Right lobe of liver (tissue), 6 donors: ENCODE data around the gene CAPZB. TPM values are rescaled to one million over a fixed set of nuclear protein-coding genes. Genes with fewer than 3 reads are reported as not detected.

ENCODE experiments used
- ATAC-seq, 4 donors: fragments of 200-7000 bp; cut with Tn5 transposase; one replicate each; pipeline ENCODE4 v1.9.1; 2020; ENCODE audit warnings: mild to moderate bottlenecking in 4 of 4, moderate library complexity in 4 of 4
- DNase-seq, 3 donors: peaks; one replicate each; pipeline ENCODE4 v3.0.0-alpha.2; 2020
- H3K27ac ChIP-seq, 3 donors: fragments of 200-600 bp; one replicate each; pipeline ENCODE4 v1.8.0; 2022
- H3K27me3 ChIP-seq, 2 donors: fragments of 200-600 bp; one replicate each; pipeline ENCODE4 v1.8.0; 2022
- H3K36me3 ChIP-seq, 4 donors: fragments of 200-600 bp; sonication (generic) in 1 of 4; one replicate each; pipeline versions ENCODE4 v1.5.1 to v1.8.0; 2017 to 2022; ENCODE audit warnings: control low read depth in 1 of 4
- H3K4me1 ChIP-seq, 4 donors: fragments of 200-600 bp; sonication (generic) in 1 of 4; one replicate each; pipeline versions ENCODE4 v1.5.1 to v1.8.0; 2017 to 2022; ENCODE audit warnings: control low read depth in 1 of 4
- H3K4me3 ChIP-seq, 3 donors: fragments of 200-600 bp; one replicate each; pipeline ENCODE4 v1.8.0; 2022
- H3K9me3 ChIP-seq, 4 donors: fragments of 200-600 bp; sonication (generic) in 1 of 4; one replicate each; pipeline versions ENCODE4 v1.5.1 to v1.8.0; 2017 to 2022; ENCODE audit warnings: control low read depth in 1 of 4
- CTCF ChIP-seq, 4 donors: fragments of 200-600 bp in 3 of 4; fragments of 450-650 bp in 1 of 4; IDR thresholded peaks; one replicate each; pipeline versions ENCODE4 v1.5.1 to v1.8.0; 2016 to 2022; ENCODE audit warnings: antibody characterized with exemption in 4 of 4, mild to moderate bottlenecking in 2 of 4
- POLR2A ChIP-seq: fragments of 450-650 bp; IDR thresholded peaks from one replicate; pipeline ENCODE4 v1.6.1; 2017; ENCODE audit warnings: antibody characterized with exemption, mild to moderate bottlenecking
- WGBS: methylation state at CpG from one replicate; pipeline ENCODE4 v1.1.6; 2018; ENCODE audit warnings: low coverage, low lambda C conversion rate; ENCODE audit not compliant: insufficient coverage; ENCODE audit errors: missing lambda C conversion rate; 5-methylcytosine and 5-hydroxymethylcytosine counted together
- intact Hi-C, 2 donors: fragments of 100-400 bp; cut with DNase I; formaldehyde crosslinking; loops; one replicate each; pipeline versions ENCODE4 v1.11.2 to v1.14.1; 2022
- total RNA-seq, 6 experiments: library from RNA; depleted of rRNA in 2 of 6; stranded (reverse); fragments of >200 nt in 2 of 6; fragmentation: NEBNext Ultra II Directional in 3 of 6; extraction: Animal tissue kit (Norgen Biotek cat#: 25700) in 3 of 6; gene quantifications; one replicate each; pipeline versions ENCODE4 v1.1.0 to v1.2.4, GENCODE V29; 2016 to 2023
- donor health status: DM: no; HTN: yes; CAD: no.
- donor health status: DM: no; HTN: no; CAD: no.
- donor health status: DM: no; HTN: no; CAD: no.
- donor health status: DM: no; HTN: yes; CAD: no.
- donor health status: DM: no; HTN: yes; CAD: no.

The CAPZB gene
- total RNA-seq, 6 experiments from 2014 or later = 53.5 to 117 (median 88.0) TPM

DNA sequence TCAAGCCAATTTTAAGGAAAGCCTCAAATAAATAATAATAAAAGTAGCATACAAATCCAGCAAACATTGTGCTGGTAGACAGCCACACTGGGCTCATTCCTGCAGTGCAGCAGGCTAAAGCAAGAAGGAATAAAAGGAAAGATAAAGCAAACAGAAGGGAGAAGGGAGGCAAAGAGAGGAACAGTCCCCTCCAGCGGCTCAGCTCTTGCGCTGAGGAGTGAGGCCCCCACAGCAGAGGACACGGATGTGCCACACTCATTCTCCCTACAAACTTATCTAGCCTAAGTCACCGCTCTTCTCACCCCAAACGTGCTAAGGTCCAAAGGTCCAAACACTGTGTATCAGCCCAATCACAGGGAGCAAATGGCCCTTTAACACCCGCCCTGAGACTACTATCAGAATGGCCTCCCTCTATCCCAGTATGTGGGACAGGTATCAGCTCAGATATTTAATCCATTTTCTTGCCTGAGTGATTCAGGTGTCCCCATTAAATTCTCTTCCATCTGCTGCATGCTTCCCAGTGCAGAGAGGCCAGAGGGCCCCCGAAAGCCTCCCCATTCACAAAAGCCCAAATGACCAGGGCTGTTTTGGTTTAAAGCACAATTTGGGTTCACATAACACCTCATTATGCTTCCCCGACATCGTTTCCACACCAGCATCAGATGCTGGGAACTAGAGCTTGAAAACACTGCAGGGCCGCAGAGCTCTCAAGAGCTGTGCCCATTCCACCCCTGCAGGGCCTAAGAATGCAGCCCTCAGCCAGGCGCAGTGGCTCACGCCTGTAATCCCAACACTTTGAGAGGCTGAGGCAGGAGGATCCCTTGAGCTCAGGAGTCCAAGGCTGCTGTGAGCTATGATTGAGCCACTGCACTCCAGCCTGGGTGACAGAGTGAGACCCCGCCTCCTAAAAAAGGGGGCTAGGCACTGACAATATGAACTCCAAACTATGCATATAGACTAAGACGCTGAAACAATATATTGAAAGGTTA lies 17.8 kb downstream of the CAPZB start:
- Histone ChIP-seq H3K4me3 (no peak overlapping the region), H3K9me3 (no peaks in the 10 kb centered on the region), H3K4me1 (peaks cover 0 to 44% (median 22%) of the 10 kb centered on the region in 4 donors), H3K27ac (peak overlapping the region in 2 of 3 donors; percentile 56 to 91), H3K36me3 (no peaks in the 10 kb centered on the region), H3K27me3 (no peaks in the 10 kb centered on the region)
- ATAC-seq (peak; percentile 8 to 52 (median 34)), DNase-seq (no peak)
- 57% methylated on average over 12 of the region's 14 CpGs for WGBS
- TF ChIP-seq CTCF (IDR thresholded peaks at IDR 0.05) = no peak
- TF ChIP-seq POLR2A = no peak
- intact Hi-C loops = no loop called here

DNA sequence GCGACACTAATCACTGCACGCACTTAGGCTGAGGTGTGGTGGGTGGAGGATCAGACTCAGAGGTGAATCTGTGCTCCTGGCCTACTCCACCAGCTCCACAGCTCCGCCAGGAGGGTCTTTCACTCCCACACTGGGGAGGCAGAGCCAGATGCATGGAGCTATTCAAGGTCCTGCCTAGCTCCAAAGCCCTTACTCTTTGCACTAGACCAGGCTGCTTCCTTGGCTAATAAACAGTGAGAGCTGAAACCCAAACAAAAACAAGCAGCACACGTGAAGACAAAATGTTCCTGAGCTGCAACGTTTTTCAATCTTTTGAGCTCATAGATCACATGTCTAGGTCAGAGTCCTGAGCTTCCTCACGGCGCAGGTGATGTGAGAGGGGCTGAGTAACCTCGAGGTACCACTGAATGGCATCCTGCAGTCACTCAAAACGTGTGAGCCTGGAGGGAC lies 19.2 kb downstream of the CAPZB start:
- Histone ChIP-seq H3K4me1 (peaks cover 0 to 48% (median 22%) of the 10 kb centered on the region in 4 donors), H3K9me3 (no peaks in the 10 kb centered on the region), H3K27ac (peak overlapping the region in 2 of 3 donors; percentile 56 to 91), H3K36me3 (no peaks in the 10 kb centered on the region), H3K4me3 (no peak overlapping the region), H3K27me3 (no peaks in the 10 kb centered on the region)
- TF ChIP-seq CTCF (IDR thresholded peaks at IDR 0.05) (no peak), POLR2A (no peak)
- intact Hi-C loops = no loop called here
- DNase-seq (peak in 1 of 3 donors; percentile 55), ATAC-seq (peak; percentile 10 to 80 (median 52))
- 29% methylated on average over 7 of the region's 9 CpGs for WGBS

DNA sequence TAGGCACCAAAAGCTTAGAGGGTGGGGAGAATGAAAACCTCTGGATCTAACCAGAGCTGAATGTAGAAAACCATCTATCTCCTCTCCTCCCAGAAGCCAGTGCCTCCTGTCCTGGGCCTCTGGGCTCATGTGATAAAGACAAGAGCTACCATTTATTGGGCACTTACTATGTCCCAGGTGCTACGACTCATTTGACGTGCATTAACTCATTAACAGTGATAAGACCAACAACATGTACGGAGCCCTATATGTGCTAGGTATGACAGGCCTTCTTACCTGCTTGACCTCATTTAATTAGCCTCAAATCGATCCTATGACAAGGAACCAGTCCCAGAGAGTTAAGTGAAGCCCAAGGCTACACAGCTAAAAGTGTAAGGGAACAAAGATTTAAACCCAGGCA lies 19.7 kb downstream of the CAPZB start:
- no peak overlapping the region for H3K4me3 ChIP-seq
- no peaks in the 10 kb centered on the region for H3K27me3 ChIP-seq
- DNase-seq (no peak), ATAC-seq (no peak)
- peak overlapping the region in 2 of 3 donors; percentile 56 to 91 for H3K27ac ChIP-seq
- peaks cover 0 to 50% (median 22%) of the 10 kb centered on the region in 4 donors for H3K4me1 ChIP-seq
- H3K36me3 ChIP-seq = no peaks in the 10 kb centered on the region
- no peaks in the 10 kb centered on the region for H3K9me3 ChIP-seq
- 90% methylated on average over 4 of the region's 4 CpGs for WGBS
- TF ChIP-seq POLR2A (no peak), CTCF (IDR thresholded peaks at IDR 0.05) (no peak)
- intact Hi-C loops = no loop called here

GRCh38 chr1:19465123-19465522 lies 20.2 kb downstream of the CAPZB start:
- intact Hi-C loops = no loop called here
- Histone ChIP-seq H3K27me3 (no peaks in the 10 kb centered on the region), H3K9me3 (no peaks in the 10 kb centered on the region), H3K36me3 (no peaks in the 10 kb centered on the region), H3K27ac (peak overlapping the region in 2 of 3 donors; percentile 56 to 91), H3K4me1 (peaks cover 0 to 50% (median 22%) of the 10 kb centered on the region in 4 donors), H3K4me3 (no peak overlapping the region)
- peak in 3 of 4 donors; percentile 6 to 35 (median 27) for ATAC-seq
- 0% methylated on average over 1 of the region's 2 CpGs for WGBS
- TF ChIP-seq POLR2A (no peak), CTCF (IDR thresholded peaks at IDR 0.05) (no peak)
- DNase-seq = no peak
